OCI-LY3 (cell line): ENCODE data around the gene FGD3.

Source experiments
- H2AFZ ChIP-seq: fragments of 200-600, 300-600 bp; shearing (Covaris generic); 2 replicates; pipeline ENCODE4 v1.6.0; 2014; ENCODE audit warnings: antibody characterized with exemption, low read depth, low read length
- H3K27ac ChIP-seq: fragments of 200-600, 300-600 bp; sonication (generic); 2 replicates; pipeline ENCODE4 v1.5.1; 2014; ENCODE audit warnings: mild to moderate bottlenecking, low read length, moderate library complexity, mixed read lengths
- H3K27me3 ChIP-seq: fragments of 200-600, 300-600 bp; sonication (generic); 2 replicates; pipeline ENCODE4 v1.6.1; 2014; ENCODE audit warnings: low read depth, low read length, mixed read lengths
- H3K36me3 ChIP-seq: fragments of 200-600, 300-600 bp; sonication (generic); replicated peaks from 2 replicates; pipeline ENCODE3; 2014; ENCODE audit warnings: low read depth, low read length, mixed read lengths
- H3K4me1 ChIP-seq: fragments of 300-600, 200-600 bp; sonication (generic); 2 replicates; pipeline ENCODE4 v1.6.1; 2014; ENCODE audit warnings: low read length, mixed read lengths
- H3K4me2 ChIP-seq: fragments of 200-600, 300-600 bp; sonication (generic); 2 replicates; pipeline ENCODE4 v1.6.1; 2014; ENCODE audit warnings: low read length, mixed read lengths
- H3K4me3 ChIP-seq: fragments of 300-600, 200-600 bp; sonication (generic); 2 replicates; pipeline ENCODE4 v1.5.1; 2014; ENCODE audit warnings: antibody characterized with exemption, mild to moderate bottlenecking, low read length, moderate library complexity
- H3K79me2 ChIP-seq: fragments of 300-600, 200-600 bp; shearing (Covaris generic); 2 replicates; pipeline ENCODE4 v1.6.1; 2014; ENCODE audit warnings: mild to moderate bottlenecking, low read length, mixed read lengths
- H3K9ac ChIP-seq: fragments of 300-600, 200-600 bp; shearing (Covaris generic); 2 replicates; pipeline ENCODE4 v1.6.0; 2014; ENCODE audit warnings: mild to moderate bottlenecking, low read length, moderate library complexity
- H3K9me3 ChIP-seq: fragments of 200-600, 300-600 bp; shearing (Covaris generic); 2 replicates; pipeline ENCODE4 v1.6.1; 2014; ENCODE audit warnings: low read length, mixed read lengths; ENCODE audit not compliant: insufficient read depth
- H4K20me1 ChIP-seq: fragments of 200-600, 300-600 bp; sonication (generic); 2 replicates; pipeline ENCODE4 v1.6.1; 2016; ENCODE audit warnings: low read length, mixed read lengths; ENCODE audit not compliant: insufficient read depth
- EZH2phosphoT487 ChIP-seq: fragments of 200-600 bp; shearing (Covaris generic); IDR thresholded peaks from 2 replicates; pipeline ENCODE4 v1.6.1; 2018; ENCODE audit warnings: antibody characterized with exemption, mixed run types, low read depth
- TF ChIP-seq, protein P1 (sequence below): fragments of 200-600, 300-600 bp; sonication (generic); IDR thresholded peaks from 2 replicates; pipeline ENCODE4 v1.5.1; 2014; ENCODE audit warnings: antibody characterized with exemption, low read length, low read depth

The FGD3 gene

DNA sequence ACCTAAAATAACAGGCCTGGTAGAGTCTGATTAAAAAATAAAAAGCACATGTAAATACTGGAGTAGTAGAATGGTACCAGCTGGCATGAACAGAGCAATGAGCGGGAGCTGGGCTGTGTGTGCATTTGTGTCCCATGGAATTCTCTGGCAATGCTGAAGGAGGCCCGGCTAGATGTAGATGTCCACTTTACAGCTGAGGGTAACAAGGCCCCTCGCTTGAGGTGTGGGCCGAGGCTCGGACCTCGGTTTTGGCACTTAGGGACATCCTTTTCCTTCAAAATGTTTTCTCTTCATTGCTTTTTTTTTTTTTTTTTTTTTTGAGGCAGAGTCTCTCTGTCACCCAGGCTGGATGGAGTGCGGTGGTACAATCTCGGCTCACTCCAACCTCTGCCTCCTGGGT lies 1.5 kb upstream of the FGD3 start:
- Histone ChIP-seq H3K36me3 (no peaks in the 10 kb centered on the region), H3K4me2 (no peak overlapping the region), H3K4me3 (no peak overlapping the region), H3K9ac (no peak overlapping the region), H4K20me1 (no peaks in the 10 kb centered on the region), H3K9me3 (no peaks in the 10 kb centered on the region), H3K79me2 (no peaks in the 10 kb centered on the region), H3K27ac (no peak overlapping the region), H2AFZ (no peak overlapping the region), H3K4me1 (no peaks in the 10 kb centered on the region), H3K27me3 (no peaks in the 10 kb centered on the region; the same call in 1 of the 2 replicates)
- TF ChIP-seq, protein P1, sequence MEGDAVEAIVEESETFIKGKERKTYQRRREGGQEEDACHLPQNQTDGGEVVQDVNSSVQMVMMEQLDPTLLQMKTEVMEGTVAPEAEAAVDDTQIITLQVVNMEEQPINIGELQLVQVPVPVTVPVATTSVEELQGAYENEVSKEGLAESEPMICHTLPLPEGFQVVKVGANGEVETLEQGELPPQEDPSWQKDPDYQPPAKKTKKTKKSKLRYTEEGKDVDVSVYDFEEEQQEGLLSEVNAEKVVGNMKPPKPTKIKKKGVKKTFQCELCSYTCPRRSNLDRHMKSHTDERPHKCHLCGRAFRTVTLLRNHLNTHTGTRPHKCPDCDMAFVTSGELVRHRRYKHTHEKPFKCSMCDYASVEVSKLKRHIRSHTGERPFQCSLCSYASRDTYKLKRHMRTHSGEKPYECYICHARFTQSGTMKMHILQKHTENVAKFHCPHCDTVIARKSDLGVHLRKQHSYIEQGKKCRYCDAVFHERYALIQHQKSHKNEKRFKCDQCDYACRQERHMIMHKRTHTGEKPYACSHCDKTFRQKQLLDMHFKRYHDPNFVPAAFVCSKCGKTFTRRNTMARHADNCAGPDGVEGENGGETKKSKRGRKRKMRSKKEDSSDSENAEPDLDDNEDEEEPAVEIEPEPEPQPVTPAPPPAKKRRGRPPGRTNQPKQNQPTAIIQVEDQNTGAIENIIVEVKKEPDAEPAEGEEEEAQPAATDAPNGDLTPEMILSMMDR = no peak
- TF ChIP-seq EZH2phosphoT487 = no peak

DNA sequence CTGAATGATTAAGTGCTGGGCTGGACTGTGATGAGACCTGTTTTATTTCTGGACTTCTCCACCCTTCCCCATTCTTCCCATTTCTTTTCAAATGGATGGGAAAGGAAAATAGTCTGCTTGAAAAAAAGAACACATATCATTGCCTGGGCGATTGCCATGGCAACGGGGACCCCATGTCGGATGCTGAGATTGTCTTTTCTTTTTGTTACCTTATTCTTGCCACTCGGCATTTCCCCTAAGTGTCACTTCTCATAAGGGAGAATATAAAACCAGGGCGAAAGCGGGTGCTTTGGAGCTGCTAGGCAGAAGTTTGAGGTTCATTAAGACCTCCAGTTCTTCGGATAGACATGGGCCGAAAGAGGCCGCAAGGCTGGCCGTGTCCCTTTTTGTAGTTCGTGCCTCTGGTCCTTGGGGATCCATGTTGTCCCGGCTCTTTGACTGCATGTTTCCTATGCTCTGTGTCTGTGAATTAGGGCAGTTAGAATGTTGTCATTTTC lies 763 bp downstream of the FGD3 start:
- Histone ChIP-seq H3K4me1 (no peaks in the 10 kb centered on the region), H3K4me2 (no peak overlapping the region), H2AFZ (no peak overlapping the region), H4K20me1 (no peaks in the 10 kb centered on the region), H3K9ac (no peak overlapping the region), H3K79me2 (no peaks in the 10 kb centered on the region), H3K27ac (no peak overlapping the region), H3K4me3 (no peak overlapping the region), H3K36me3 (no peaks in the 10 kb centered on the region), H3K9me3 (no peaks in the 10 kb centered on the region), H3K27me3 (no peaks in the 10 kb centered on the region; the same call in 1 of the 2 replicates)
- no peak for TF ChIP-seq EZH2phosphoT487
- TF ChIP-seq, protein P1 = no peak

DNA sequence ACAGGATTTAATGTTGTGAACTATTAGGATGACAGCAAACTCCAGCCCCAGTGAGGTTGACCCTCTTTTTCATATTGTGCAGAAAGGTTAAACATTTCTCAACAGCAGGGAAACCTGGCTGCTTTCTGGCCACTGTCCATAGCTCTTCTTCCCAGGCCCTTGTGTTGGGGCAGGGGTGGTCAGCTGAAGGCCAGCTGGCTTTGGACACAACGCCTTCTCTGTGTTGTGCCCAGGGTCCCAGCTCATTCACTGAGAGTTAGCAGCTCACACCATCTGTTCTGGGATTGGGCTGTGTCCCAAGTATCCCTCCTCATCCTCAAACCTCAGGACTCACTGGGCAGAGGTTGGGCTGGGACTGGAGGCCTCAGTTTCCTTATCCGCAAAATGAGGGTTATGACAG lies 1.3 kb downstream of the FGD3 start:
- H3K9me3 ChIP-seq = no peaks in the 10 kb centered on the region
- TF ChIP-seq EZH2phosphoT487 = no peak
- TF ChIP-seq, protein P1 = no peak
- H2AFZ ChIP-seq = no peak overlapping the region
- no peak overlapping the region for H3K9ac ChIP-seq
- no peak overlapping the region for H3K4me2 ChIP-seq
- H4K20me1 ChIP-seq = no peaks in the 10 kb centered on the region
- H3K36me3 ChIP-seq = no peaks in the 10 kb centered on the region
- no peak overlapping the region for H3K27ac ChIP-seq
- H3K27me3 ChIP-seq = no peaks in the 10 kb centered on the region; the same call in 1 of the 2 replicates
- H3K4me3 ChIP-seq = no peak overlapping the region
- no peaks in the 10 kb centered on the region for H3K79me2 ChIP-seq
- peaks cover 2% of the 10 kb centered on the region for H3K4me1 ChIP-seq

DNA sequence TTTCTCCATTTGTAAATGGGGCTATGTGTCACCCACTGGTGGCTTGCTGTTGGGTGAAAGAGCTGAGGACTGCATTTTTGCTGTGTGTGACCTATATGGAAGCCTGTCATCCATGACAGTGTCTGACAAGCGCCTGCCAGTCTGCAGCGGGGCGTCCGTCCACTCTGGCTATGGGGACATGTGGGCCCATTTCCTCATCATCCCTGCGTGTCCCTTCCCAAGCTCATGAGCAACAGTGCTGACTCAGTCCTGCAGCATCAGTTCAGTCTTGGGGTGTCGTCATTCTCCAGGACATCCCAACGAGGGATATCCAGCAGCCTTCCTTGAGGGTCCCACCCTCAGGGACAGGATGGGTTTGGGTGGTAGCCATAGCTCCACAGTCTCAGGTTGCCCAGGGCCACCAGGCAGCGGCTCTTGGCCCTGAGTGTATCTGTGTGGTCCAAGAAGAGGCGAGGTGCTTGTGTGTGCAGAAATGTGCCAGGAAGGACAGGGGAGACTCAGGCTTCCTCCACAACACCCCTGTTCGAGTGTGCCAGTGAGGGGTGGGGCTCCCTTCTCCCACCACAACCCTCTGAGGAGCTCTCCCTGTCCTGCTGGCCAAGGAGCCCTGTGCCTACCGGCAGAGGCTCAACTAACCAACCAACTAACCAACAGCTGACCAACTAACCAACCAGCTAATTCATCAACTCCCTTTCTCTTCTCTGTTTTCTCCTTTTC lies 2.1 kb downstream of the FGD3 start:
- Histone ChIP-seq H3K79me2 (no peaks in the 10 kb centered on the region), H3K4me1 (peaks cover 10% of the 10 kb centered on the region), H3K27ac (no peak overlapping the region), H3K9ac (no peak overlapping the region), H4K20me1 (no peaks in the 10 kb centered on the region), H3K36me3 (no peaks in the 10 kb centered on the region), H3K4me2 (no peak overlapping the region), H2AFZ (no peak overlapping the region), H3K9me3 (no peaks in the 10 kb centered on the region), H3K27me3 (no peaks in the 10 kb centered on the region; the same call in 1 of the 2 replicates), H3K4me3 (no peak overlapping the region)
- TF ChIP-seq, protein P1 = no peak
- TF ChIP-seq EZH2phosphoT487 = no peak
